Transverse colon (tissue), 4 donors: ENCODE data around the gene C5AR2.

Source experiments
- POLR2AphosphoS5 ChIP-seq, 3 donors: sonication (generic); formaldehyde crosslinking; IDR thresholded peaks; one replicate each; pipeline ENCODE4 v1.6.1; 2016; ENCODE audit warnings: antibody characterized with exemption in 3 of 3
- TF ChIP-seq, protein P1 (sequence below), 5 experiments: fragments of 200-600 bp in 3 of 5; fragments of 450-650 bp in 2 of 5; sonication (generic) in 3 of 5; IDR thresholded peaks; 1 replicate in 2 of 5; 2 replicates in 3 of 5; pipeline ENCODE4 v1.5.1; 2016 to 2017; ENCODE audit warnings: antibody characterized with exemption in 5 of 5, inconsistent platforms in 3 of 5, mild to moderate bottlenecking in 2 of 5, moderate library complexity in 1 of 5

DNA sequence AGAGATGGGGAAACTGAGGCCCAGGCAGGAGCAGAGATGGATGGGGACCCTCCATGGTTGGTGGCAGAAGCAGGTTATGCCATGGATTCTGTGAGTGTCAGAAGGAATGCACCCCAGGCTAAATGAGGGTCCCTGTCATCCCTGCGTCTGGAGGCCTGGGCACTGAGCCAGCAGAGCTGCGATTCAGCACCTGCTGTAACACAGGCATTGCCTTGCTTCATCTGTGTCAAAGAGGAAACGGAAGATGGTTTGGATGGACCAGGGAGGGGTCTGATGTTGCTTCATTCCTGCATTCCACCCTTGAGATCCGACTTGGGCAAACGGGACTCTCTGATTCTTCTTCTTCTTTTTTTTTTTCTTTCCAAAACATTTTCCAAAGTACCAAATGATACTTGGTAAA is 21.2 kb upstream of the C5AR2 start:
- TF ChIP-seq POLR2AphosphoS5 (IDR thresholded peaks at IDR 0.05) = no peak
- TF ChIP-seq, protein P1, sequence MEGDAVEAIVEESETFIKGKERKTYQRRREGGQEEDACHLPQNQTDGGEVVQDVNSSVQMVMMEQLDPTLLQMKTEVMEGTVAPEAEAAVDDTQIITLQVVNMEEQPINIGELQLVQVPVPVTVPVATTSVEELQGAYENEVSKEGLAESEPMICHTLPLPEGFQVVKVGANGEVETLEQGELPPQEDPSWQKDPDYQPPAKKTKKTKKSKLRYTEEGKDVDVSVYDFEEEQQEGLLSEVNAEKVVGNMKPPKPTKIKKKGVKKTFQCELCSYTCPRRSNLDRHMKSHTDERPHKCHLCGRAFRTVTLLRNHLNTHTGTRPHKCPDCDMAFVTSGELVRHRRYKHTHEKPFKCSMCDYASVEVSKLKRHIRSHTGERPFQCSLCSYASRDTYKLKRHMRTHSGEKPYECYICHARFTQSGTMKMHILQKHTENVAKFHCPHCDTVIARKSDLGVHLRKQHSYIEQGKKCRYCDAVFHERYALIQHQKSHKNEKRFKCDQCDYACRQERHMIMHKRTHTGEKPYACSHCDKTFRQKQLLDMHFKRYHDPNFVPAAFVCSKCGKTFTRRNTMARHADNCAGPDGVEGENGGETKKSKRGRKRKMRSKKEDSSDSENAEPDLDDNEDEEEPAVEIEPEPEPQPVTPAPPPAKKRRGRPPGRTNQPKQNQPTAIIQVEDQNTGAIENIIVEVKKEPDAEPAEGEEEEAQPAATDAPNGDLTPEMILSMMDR (IDR thresholded peaks at IDR 0.05) = no peak
